ENCODE results near the gene MARS1.
"Not testable (repeated sequence)": the region's sequence is repeated elsewhere in the genome, so short reads cannot be mapped to it uniquely, and the experiment has no call there.

MARS1 gene

DNA sequence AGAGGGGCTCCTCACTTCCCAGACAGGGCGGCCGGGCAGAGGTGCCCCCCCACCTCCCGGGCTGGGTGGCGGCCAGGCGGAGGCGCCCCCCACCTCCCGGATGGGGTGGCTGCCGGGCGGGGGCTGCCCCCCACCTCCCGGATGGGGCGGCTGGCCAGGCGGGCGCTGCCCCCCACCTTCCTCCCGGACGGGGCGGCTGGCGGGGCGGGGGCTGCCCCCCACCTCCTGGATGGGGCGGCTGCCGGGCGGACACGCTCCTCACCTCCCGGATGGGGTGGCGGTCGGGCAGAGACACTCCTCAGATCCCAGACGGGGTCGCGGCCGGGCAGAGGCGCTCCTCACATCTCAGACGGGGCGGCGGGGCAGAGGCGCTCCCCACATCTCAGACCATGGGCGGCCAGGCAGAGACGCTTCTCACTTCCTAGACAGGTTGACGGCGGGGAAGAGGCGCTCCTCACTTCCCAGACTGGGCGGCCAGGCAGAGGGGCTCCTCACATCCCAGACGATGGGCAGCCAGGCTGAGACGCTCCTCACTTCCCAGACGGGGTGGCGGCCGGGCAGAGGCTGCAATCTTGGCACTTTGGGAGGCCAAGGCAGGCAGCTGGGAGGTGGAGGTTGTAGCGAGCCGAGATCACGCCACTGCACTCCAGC, 7.3 kb downstream of the MARS1 start:
- DNase-seq = not testable (repeated sequence)

DNA sequence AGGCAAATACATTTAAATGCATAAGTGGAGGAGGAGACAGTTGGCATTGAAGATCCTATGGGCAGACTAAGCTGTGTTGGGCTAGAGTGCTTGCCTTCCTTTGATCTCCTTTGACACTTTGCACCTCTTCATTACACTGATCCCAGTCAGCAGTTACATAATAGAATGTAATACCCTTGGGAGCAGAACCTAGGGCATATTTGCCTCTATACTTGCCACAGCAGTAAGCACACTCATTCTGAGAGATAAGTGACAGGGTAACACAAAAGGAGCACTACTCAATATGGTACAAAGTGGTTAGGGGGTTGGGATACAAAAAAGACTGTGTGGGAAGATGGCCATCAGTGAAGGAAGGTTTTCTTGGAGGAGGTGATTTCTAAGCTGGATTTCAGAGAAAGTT, 9.0 kb downstream of the MARS1 start:
- DNase-seq = no peak

DNA sequence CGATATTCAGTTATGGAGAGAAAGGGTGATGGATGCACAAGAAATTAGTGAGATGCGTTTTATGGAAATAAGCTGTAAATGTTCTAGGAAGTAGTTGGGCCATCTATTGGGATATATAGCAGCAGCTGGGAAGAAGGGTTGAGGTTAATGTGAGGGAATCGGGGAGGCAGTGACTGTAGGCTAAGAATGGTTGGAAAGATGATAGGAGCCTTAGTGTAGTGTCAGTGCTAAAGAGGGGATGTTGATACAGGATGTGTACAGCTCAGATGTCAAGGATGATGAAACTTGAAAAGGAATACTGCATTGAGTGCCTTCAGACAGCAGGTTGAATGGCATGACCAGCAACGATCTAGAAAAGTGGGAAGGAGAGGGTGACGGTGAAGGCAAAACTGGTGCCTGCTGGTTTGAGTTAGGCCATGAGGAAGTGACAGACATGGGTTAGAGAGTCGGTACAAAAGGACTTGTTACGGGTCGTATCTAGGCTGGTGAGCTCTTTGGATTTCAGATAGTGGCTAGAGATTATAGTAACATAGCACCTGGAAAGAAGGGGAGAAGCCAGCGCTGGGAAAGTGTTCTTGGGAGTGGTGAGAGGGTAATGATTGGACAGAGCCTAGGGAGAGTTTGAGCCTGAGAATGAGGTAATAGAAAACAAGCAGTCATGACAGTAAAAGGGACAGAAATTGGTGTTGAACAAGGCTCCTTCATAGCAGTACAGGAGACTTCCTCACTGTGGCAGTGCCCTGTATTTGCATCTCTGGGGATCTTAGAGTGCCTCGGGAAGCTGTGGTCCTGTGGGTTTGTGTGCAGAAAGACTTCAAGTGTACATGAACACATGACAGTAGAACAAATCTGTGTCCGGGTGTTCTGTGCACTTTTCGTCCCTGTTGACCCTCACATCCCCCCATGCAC, 9.6 kb downstream of the MARS1 start:
- DNase-seq = no peak

DNA sequence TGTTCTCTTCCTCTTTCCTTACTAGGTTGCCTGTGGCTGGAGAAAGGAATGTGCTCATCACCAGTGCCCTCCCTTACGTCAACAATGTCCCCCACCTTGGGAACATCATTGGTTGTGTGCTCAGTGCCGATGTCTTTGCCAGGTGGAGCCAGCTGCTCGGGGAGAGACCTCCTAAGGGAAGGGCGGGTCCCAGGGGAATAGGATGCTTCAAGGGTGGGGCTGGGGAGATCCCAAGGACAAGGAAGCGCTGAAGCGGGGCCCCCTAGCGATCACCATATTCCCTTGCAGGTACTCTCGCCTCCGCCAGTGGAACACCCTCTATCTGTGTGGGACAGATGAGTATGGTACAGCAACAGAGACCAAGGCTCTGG, 10.2 kb downstream of the MARS1 start:
- DNase-seq = no peak

DNA sequence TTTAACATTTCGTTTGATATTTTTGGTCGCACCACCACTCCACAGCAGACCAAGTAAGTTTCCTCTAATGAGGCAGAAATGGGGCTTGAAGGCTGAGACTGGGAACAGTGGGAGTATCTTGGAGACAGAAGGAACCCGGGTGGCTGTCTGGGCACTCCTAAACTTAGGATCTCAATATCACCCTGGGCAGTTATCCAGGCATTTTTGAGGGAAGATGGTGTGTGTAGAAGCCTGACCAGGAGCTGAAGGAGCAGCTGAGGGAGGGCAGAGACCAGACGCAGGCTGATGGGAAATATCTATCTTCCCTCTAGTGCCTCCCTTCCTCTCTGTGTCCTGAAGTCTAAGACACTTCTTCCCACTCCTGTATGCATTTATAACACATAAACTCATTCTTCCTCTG, 10.7 kb downstream of the MARS1 start:
- DNase-seq = no peak

DNA sequence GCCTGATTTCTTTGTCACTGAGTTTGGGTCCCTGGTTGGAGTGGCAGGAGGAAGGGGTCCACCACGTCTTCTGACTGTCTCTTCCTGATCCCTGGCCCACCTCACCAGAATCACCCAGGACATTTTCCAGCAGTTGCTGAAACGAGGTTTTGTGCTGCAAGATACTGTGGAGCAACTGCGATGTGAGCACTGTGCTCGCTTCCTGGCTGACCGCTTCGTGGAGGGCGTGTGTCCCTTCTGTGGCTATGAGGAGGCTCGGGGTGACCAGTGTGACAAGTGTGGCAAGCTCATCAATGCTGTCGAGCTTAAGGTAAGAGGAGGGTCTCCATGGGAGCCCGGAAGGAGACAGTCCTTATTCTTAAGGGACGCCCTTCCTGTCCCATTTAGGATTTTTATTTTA, 12.3 kb downstream of the MARS1 start:
- DNase-seq = no peak

DNA sequence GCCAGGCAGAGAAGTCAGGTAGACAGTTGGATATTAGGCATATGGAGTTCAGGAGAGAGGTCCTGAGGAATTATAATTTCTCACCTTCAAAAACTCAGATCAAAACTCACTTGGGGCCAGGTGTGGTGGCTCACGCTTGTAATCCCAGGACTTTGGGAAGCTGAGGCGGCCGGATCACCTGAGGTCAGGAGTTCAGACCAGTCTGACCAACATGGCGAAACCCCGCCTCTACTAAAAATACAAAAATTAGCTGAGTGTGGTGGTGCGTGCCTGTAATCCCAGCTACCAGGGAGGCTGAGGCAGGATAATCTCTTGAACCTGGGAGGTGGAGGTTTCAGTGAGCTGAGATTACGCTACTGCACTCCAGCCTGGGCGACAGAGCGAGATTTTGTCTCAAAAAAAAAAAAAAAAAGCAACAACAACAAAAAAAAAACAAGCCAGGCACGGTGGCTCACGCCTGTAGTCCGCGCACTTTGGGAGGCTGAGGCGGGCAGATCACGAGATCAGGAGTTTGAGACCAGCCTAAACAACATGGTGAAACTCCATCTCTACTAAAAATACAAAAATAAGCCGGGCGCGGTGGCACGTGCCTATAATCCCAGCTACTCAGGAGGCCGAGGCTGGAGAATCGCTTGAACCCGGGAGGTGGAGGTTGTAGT, 14.6 kb downstream of the MARS1 start:
- not testable (repeated sequence) for DNase-seq

DNA sequence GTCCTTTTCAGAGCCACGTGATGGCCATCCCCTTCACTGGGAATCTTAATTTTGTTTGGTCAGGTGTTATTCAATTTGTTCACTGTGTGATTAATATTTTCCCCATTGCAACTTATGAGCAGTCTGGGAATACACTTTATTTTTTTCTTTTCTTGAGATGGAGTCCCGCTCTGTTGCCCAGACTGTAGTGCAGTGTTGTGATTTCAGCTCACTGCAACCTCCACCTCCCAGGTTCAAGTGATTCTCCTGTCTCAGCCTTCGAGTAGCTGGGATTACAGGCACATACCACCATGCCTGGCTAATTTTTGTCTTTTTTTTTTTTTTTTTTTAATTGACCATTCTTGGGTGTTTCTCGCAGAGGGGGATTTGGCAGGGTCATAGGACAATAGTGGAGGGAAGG, 18.7 kb downstream of the MARS1 start:
- DNase-seq = not testable (repeated sequence)

DNA sequence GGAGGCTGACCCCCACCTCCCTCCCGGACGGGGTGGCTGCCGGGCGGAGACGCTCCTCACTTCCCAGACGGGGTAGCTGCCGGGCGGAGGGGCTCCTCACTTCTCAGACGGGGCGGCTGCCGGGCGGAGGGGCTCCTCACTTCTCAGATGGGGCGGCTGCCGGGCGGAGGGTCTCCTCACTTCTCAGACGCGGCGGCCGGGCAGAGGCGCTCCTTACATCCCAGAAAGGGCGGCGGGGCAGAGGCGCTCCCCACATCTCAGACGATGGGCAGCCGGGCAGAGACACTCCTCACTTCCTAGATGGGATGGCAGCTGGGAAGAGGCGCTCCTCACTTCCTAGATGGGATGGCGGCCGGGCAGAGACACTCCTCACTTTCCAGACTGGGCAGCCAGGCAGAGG, 19.9 kb downstream of the MARS1 start:
- not testable (repeated sequence) for DNase-seq

DNA sequence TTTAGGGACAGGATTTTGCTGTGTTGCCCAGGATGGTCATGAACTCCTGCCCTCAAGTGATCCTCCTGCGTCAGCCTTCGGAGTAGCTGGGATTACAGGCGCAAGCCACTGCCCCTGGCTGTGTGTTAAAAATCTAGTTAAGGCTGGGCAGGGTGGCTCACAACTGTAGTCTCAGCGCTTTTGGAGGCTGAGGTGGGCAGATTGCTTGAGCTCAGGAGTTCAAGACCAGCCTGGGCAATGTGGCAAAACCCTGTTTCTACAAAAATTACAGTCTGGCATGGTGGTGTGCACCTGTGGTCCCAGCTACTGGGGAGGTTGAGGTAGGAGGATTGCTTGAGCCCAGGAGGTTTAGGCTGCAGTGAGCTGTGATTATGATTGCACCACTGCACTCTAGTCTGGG, 23.3 kb downstream of the MARS1 start:
- no peak for DNase-seq

DNA sequence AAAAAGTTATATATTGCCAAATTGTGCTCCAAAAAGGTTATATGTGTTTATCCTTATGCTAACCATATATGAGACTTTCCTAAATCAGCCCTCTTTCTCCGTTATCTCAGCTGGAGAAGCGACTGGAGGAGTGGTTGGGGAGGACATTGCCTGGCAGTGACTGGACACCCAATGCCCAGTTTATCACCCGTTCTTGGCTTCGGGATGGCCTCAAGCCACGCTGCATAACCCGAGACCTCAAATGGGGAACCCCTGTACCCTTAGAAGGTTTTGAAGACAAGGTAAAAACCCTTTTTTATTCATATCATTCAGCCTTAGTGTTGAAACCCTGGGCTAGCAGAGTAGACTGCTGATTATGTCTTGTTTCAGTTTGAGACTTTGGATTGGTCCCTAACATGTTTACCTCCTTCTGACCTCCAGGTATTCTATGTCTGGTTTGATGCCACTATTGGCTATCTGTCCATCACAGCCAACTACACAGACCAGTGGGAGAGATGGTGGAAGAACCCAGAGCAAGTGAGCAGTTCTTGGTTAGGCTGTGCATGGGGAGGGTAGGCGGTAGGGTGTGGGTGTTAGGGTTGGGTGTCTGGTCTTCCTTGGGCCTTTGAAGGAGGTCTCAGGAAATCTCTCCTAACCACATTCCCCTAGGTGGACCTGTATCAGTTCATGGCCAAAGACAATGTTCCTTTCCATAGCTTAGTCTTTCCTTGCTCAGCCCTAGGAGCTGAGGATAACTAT, 23.9 kb downstream of the MARS1 start:
- no peak for DNase-seq

DNA sequence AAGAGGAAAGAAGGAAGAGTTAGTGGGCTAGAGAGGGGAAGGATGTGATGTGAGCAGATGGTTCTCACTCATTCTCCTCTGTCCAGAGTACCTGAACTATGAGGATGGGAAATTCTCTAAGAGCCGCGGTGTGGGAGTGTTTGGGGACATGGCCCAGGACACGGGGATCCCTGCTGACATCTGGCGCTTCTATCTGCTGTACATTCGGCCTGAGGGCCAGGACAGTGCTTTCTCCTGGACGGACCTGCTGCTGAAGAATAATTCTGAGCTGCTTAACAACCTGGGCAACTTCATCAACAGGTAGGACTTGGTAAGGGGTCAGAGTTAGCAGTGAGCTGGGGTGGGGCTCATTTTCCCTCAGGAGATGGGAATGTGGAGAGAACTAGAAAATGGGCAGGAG, 24.8 kb downstream of the MARS1 start:
- no peak for DNase-seq

DNA sequence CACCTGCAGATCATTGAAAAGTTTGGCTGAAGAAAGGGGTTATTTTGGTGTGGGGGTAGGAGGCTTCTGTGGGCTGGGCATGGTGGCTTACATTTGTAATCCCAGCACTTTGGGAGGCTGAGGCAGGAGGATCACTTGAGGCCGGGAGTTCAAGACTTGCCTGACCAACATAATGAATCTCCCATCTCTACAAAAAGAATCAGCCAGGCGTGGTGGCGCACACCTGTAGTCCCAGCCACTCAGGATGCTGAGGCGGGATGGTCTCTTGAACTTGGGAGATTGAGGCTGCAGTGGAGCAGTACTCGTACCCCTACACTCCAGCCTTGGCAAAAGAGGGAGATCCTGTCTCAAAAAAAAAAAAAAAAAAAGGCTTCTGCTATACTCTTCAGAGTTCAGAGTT, 25.4 kb downstream of the MARS1 start:
- DNase-seq = no peak

DNA sequence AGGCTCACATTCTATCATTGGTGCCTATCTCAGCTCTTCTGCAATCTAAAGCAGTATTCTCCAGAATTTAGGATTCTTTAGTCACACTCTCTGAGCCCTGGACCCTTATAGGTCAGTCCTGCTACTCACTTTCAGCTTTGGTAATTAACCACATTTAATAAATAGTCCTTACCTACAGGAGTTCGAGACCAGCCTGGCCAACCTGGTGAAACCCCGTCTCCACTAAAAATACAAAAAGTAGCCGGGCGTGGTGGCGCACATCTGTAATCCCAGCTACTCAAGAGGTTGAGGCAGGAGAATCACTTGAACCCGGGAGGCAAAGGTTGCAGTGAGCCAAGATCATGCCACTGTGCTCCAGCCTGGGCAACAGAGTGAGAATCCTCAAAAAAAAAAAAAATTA, 25.8 kb downstream of the MARS1 start:
- not testable (repeated sequence) for DNase-seq

DNA sequence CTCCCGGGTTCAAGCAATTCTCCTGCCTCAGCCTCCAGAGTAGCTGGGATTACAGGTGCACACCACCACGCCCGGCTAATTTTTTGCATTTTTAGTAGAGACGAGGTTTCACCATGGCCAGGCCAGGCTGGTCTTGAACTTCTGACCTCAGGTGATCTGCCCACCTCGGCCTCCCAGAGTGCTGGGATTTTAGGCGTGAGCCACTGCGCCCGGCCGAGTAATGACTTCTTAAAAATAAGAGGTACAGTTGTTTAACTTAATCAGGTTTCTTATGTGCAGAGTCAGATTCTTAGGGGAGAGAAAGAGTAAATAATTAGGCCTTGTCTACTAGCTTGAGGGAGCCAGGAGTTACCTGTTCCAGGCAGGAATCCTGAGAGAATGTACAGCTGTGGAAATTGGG, 26.4 kb downstream of the MARS1 start:
- not testable (repeated sequence) for DNase-seq

DNA sequence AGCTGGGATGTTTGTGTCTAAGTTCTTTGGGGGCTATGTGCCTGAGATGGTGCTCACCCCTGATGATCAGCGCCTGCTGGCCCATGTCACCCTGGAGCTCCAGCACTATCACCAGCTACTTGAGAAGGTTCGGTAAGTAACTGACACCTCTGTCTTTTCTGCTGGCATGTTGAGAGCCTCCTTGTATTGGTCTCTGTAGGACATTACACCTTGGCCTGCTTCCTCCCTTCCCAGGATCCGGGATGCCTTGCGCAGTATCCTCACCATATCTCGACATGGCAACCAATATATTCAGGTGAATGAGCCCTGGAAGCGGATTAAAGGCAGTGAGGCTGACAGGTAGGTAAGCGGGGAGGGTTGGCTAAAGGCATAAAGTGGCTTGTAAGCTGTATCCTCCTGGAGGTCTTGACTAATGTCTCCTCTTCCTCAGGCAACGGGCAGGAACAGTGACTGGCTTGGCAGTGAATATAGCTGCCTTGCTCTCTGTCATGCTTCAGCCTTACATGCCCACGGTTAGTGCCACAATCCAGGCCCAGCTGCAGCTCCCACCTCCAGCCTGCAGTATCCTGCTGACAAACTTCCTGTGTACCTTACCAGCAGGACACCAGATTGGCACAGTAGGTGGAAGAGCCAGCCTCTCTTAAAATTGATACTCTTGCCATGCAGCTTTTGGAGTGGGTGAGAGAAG, 27.0 kb downstream of the MARS1 start:
- no peak for DNase-seq

DNA sequence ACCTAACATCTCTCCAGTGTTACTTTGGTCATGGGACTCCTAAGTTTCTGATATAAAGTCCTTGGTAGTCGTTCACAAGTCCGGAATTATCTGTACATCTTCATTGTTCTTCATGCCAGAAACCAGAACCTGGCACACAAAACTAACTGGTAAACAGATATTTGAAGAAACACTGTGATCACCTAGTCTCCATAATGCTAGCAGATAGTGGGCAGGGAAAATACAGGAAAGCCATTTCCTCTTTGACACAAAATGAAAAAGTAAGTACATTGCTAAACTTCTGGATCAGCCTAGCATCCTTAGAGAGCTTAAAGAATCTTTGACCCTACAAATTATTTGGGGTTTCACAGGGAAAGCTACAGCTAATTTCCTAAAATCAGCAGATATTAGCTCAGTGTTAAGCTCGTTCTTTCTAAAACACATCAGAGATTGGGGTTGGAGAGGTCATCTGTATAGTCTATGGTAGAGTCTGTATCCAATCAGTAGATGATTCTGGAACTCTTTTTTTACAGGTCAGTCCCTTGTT, 27.6 kb downstream of the MARS1 start:
- no peak for DNase-seq

DNA sequence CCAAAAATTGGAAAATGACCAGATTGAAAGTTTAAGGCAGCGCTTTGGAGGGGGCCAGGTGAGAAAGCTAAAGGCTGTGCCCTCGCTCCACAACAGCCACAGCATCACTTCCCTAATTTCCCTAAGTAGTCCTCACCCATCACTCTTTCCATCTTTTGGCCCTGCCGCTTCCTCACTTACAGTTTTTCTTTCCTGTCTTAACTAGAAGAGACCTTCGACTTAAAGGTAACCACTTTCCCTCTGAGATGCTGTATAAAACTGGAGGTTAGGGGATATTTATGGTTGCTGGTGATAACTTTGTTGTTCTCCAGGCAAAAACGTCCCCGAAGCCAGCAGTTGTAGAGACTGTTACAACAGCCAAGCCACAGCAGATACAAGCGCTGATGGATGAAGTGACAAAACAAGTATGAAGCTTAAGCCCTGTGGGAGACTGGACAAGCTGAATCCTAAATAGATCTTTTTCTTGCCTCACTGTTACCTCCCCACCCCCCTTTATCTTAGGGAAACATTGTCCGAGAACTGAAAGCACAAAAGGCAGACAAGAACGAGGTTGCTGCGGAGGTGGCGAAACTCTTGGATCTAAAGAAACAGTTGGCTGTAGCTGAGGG, 28.2 kb downstream of the MARS1 start:
- no peak for DNase-seq

DNA sequence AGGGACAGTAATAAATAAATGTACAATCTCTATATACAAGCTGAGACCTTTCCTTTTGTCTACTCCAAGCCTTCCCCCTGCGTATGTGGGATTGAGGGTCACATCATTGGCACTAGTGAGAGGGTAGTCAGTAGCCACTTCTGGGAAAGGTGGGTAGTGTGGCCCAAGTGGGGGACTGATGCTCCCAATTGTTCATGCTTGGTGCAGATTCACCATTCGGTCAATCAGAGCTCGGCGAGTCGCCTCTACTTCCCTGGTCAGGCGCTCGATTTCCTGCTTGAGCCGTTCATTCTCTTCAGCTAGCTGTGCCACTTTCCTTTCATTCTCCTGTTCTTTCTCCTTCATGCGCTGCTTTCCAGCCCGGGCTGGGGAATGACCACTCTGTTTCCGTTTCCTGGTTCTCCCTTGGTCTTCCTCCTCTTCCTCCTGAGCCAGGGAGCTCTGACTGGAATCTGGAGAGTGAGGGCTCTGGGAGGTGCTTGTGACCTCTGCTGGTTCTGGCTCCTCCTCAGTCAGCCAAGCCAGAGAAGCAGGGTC, 28.8 kb downstream of the MARS1 start:
- DNase-seq = no peak

DNA sequence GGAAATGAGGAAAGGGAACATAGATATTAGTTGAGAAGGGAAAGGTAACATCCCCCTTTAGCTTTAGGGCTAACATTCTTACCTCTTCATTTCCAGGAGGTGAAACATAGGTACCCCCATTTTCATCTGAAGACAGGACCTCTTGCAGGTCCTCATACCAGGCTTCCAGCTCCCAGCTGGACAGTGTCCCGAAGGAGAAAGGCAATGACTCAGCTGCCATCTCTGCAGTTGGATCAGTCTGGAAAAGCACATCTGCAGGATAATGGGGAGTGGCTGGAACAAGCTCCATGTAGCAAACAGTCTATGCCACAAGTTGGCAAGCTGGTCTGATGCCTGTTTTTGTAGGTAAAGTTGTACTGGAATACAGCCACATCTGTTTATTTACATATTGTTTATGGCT, 29.3 kb downstream of the MARS1 start:
- DNase-seq = no peak

DNA sequence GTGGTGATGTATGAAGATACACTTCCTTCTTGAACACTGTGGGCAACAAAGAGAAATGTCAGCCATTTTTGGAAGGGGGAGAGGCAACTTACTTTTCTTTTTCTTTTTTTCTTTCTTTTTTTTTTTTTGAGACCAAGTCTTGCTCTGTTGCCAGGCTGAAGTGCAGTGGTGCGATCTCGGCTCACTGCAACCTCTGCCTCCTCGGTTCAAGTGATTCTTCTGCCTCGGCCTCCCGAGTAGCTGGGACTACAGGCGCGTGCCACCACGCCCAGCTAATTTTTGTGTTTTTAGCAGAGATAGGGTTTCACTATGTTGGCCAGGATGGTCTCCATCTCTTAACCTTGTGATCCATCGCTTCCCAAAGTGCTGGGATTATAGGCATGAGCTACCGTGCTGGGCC, 29.9 kb downstream of the MARS1 start:
- DNase-seq = not testable (repeated sequence)
